Endodermal cell (in vitro differentiated cells): ENCODE measurements around the gene CKAP2L. TPM values are rescaled to one million over a fixed set of nuclear protein-coding genes. Genes with fewer than 3 reads are reported as not detected.
A peak's percentile ranks its signal among the peaks of the same experiment; 100 is the strongest.

Experiments used
- DNase-seq: peaks from one replicate; pipeline ENCODE4 v3.0.0-alpha.2; 2017
- H3K27ac ChIP-seq: 2 replicates; pipeline ENCODE4 v1.5.1; 2013; ENCODE audit warnings: mild to moderate bottlenecking, low read depth, low read length, moderate library complexity
- H3K27me3 ChIP-seq: 2 replicates; pipeline ENCODE4 v1.6.1; 2013; ENCODE audit warnings: mild to moderate bottlenecking, low read length, moderate library complexity; ENCODE audit not compliant: insufficient read depth, control insufficient read depth, poor library complexity, severe bottlenecking
- H3K36me3 ChIP-seq: 2 replicates; pipeline ENCODE4 v1.7.0; 2013; ENCODE audit warnings: mild to moderate bottlenecking, low read length, moderate library complexity; ENCODE audit not compliant: control insufficient read depth, insufficient read depth
- H3K4me1 ChIP-seq: one replicate; pipeline ENCODE4 v1.7.0; 2013; ENCODE audit warnings: low read length; ENCODE audit not compliant: control insufficient read depth, insufficient read depth
- H3K4me3 ChIP-seq: 2 replicates; pipeline ENCODE4 v1.5.1; 2013; ENCODE audit warnings: mild to moderate bottlenecking, low read length, moderate library complexity
- H3K9ac ChIP-seq: 2 replicates; pipeline ENCODE4 v1.6.1; 2013; ENCODE audit warnings: mild to moderate bottlenecking, low read length, moderate library complexity; ENCODE audit not compliant: poor library complexity, severe bottlenecking; ENCODE audit errors: extremely low read depth
- H3K9me3 ChIP-seq: 2 replicates; pipeline ENCODE4 v1.6.1; 2013; ENCODE audit warnings: mild to moderate bottlenecking, low read length, moderate library complexity; ENCODE audit not compliant: control insufficient read depth
- H3K27ac Mint-ChIP-seq: 2 replicates; pipeline ENCODE4 v1.8.0; 2020; ENCODE audit warnings: mixed read lengths
- H3K27me3 Mint-ChIP-seq: 2 replicates; pipeline ENCODE4 v1.8.0; 2021; ENCODE audit warnings: mild to moderate bottlenecking, mixed read lengths; ENCODE audit not compliant: insufficient read depth
- H3K36me3 Mint-ChIP-seq: 2 replicates; pipeline ENCODE4 v1.8.0; 2020; ENCODE audit warnings: low read depth, mixed read lengths
- H3K4me1 Mint-ChIP-seq: 2 replicates; pipeline ENCODE4 v1.8.0; 2020; ENCODE audit warnings: mixed read lengths
- H3K4me3 Mint-ChIP-seq: 2 replicates; pipeline ENCODE4 v1.8.0; 2020; ENCODE audit warnings: mild to moderate bottlenecking, moderate library complexity, mixed read lengths
- H3K9me3 Mint-ChIP-seq: 2 replicates; pipeline ENCODE4 v1.8.0; 2020; ENCODE audit warnings: mild to moderate bottlenecking, mixed read lengths
- CTCF ChIP-seq: fragments of 200-600 bp; sonication (generic); conservative IDR thresholded peaks from 2 replicates; pipeline ENCODE4 v1.5.0; 2021; ENCODE audit warnings: antibody characterized with exemption, mild to moderate bottlenecking
- WGBS, 2 experiments: methylation state at CpG; one replicate each; pipeline versions ENCODE4 v1.1.5 to v1.1.7; 2013; ENCODE audit warnings: missing lambda C conversion rate in 2 of 2, mixed read lengths in 1 of 2; ENCODE audit not compliant: insufficient coverage in 1 of 2, insufficient read length in 1 of 2; 5-methylcytosine and 5-hydroxymethylcytosine counted together
- total RNA-seq, 2 donors: library from RNA; stranded (reverse); fragmentation: NEBNext Ultra II Directional in 1 of 2; extraction: Animal tissue kit (Norgen Biotek cat#: 25700) in 1 of 2; gene quantifications; 2 replicates in 1 of 2; 3 replicates in 1 of 2; pipeline ENCODE4 v1.2.1, GENCODE V29; 2021

Gene CKAP2L
- total RNA-seq, 2 donors from 2014 or later: 20.1 to 30.3 TPM

DNA sequence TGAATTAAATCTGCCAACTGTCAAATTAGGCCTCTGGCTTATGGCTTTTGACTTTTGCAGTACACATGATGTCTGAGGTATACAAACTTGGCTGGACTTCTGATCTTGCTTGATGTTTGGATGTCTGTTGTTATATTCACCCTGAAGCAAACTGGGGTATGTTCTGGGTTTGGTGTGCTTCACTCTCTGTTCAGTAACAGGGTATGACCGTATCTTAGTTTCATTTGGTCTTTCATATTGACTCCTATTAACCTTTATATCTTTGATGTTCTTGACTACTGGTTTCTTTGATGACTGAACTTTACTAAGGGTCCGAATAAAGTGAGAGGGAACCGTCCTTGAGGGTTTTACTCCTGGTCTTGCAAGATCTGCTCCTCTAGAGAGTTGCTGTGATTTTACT lies 8.2 kb downstream of the CKAP2L start:
- no peak overlapping the region for H3K4me3 Mint-ChIP-seq
- no peaks in the 10 kb centered on the region for H3K27me3 Mint-ChIP-seq
- no peaks in the 10 kb centered on the region for H3K9me3 Mint-ChIP-seq
- Histone ChIP-seq H3K4me1 (no peaks in the 10 kb centered on the region), H3K4me3 (no peak overlapping the region), H3K36me3 (peaks cover 92% of the 10 kb centered on the region), H3K9ac (no peak overlapping the region), H3K9me3 (no peaks in the 10 kb centered on the region), H3K27me3 (no peaks in the 10 kb centered on the region), H3K27ac (no peak overlapping the region)
- no peak overlapping the region for H3K27ac Mint-ChIP-seq
- TF ChIP-seq CTCF: no peak
- DNase-seq: no peak
- H3K4me1 Mint-ChIP-seq: peaks cover 8% of the 10 kb centered on the region
- peaks cover 50% of the 10 kb centered on the region for H3K36me3 Mint-ChIP-seq
- WGBS, 2 experiments: 89 to 99% methylated on average over 3 of the region's 3 CpGs

DNA sequence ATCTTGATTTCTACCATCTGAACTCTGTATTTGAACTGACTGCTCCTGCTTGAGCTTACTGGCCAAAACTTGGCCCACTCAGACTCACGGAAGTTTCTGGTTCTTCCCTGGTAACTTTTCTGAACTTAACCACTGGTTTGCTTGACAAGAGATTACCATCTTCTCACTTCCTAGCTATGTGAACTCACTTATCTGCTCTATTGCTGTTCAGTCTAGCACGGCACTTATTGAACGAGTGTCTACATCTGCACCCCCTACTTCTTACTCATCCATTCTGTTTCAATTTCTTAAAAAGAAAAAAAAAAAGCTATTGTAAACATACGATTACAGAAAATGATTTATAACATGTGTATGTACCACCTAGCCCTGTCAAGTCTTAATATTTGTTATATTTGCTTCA lies 9.0 kb downstream of the CKAP2L start:
- Mint-ChIP-seq H3K27ac (no peak overlapping the region), H3K36me3 (peaks cover 49% of the 10 kb centered on the region), H3K27me3 (no peaks in the 10 kb centered on the region), H3K4me3 (no peak overlapping the region), H3K4me1 (peaks cover 8% of the 10 kb centered on the region), H3K9me3 (no peaks in the 10 kb centered on the region)
- Histone ChIP-seq H3K4me3 (peak overlapping the region; percentile 28), H3K27ac (no peak overlapping the region), H3K27me3 (no peaks in the 10 kb centered on the region), H3K4me1 (no peaks in the 10 kb centered on the region), H3K9me3 (no peaks in the 10 kb centered on the region), H3K36me3 (peaks cover 93% of the 10 kb centered on the region), H3K9ac (no peak overlapping the region)
- TF ChIP-seq CTCF: no peak
- 93 to 100% methylated on average over 1 to 4 of the region's 4 CpGs for WGBS, 2 experiments
- no peak for DNase-seq

GRCh38 chr2:112754564-112754963 lies 9.8 kb downstream of the CKAP2L start:
- TF ChIP-seq CTCF: no peak
- 95 to 100% methylated on average over 1 of the region's 1 CpG for WGBS, 2 experiments
- Histone ChIP-seq H3K9me3 (no peaks in the 10 kb centered on the region), H3K36me3 (peaks cover 84% of the 10 kb centered on the region), H3K4me1 (no peaks in the 10 kb centered on the region), H3K9ac (no peak overlapping the region), H3K27me3 (no peaks in the 10 kb centered on the region), H3K27ac (no peak overlapping the region), H3K4me3 (peak overlapping the region; percentile 28)
- no peak for DNase-seq
- H3K27me3 Mint-ChIP-seq: no peaks in the 10 kb centered on the region
- H3K9me3 Mint-ChIP-seq: no peaks in the 10 kb centered on the region
- H3K27ac Mint-ChIP-seq: no peak overlapping the region
- H3K4me1 Mint-ChIP-seq: peaks cover 8% of the 10 kb centered on the region
- H3K4me3 Mint-ChIP-seq: no peak overlapping the region
- peaks cover 49% of the 10 kb centered on the region for H3K36me3 Mint-ChIP-seq
